T-helper 2 cell treated with Interferon-gamma antibody and Interleukin-4, amounts not matched to agents 5 μg/mL and 100 μg/mL, for 36 hours (primary cell): ENCODE measurements around the gene S100A10.

Source experiments
- DNase-seq: peaks from one replicate; pipeline ENCODE4 v3.0.0; 2021; ENCODE audit warnings: low spot score
- H3K27ac Mint-ChIP-seq: one replicate; pipeline ENCODE4 v1.8.0; 2021; ENCODE audit warnings: mild to moderate bottlenecking, mixed read lengths
- H3K27me3 Mint-ChIP-seq: one replicate; pipeline ENCODE4 v1.8.0; 2021; ENCODE audit warnings: low read depth, mixed read lengths
- H3K36me3 Mint-ChIP-seq: one replicate; pipeline ENCODE4 v1.8.0; 2021; ENCODE audit warnings: low read depth, mixed read lengths
- H3K4me1 Mint-ChIP-seq: one replicate; pipeline ENCODE4 v1.8.0; 2021; ENCODE audit warnings: low read depth, mixed read lengths
- H3K4me3 Mint-ChIP-seq: one replicate; pipeline ENCODE4 v1.8.0; 2022; ENCODE audit warnings: mild to moderate bottlenecking, moderate library complexity, mixed read lengths
- H3K9me3 Mint-ChIP-seq: one replicate; pipeline ENCODE4 v1.8.0; 2021; ENCODE audit warnings: mixed read lengths

Gene S100A10

DNA sequence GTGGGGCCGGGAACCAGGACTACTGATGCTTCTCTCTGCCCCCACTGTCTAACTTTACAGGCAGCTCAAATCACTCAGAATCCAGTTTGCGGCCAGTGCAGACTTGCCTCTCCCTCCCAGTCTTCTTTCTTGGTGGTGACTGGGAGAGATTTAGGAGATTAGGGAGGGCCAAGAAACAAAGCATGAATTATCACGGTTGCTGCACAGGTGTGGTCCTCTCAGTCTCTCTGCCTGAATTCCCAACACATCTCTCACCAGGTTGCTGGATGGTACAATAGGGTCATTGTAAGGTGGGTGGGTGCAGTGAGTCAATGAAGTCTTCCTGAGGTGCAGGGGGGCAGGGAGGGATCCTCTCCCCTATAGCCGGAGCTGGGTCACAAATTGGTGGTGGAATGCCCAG lies 30.6 kb upstream of the S100A10 start:
- Mint-ChIP-seq H3K27me3 (peaks cover 3% of the 10 kb centered on the region), H3K9me3 (peaks cover 5% of the 10 kb centered on the region), H3K36me3 (peaks cover 7% of the 10 kb centered on the region), H3K27ac (no peak overlapping the region), H3K4me1 (peaks cover 7% of the 10 kb centered on the region), H3K4me3 (no peak overlapping the region)
- no peak for DNase-seq

DNA sequence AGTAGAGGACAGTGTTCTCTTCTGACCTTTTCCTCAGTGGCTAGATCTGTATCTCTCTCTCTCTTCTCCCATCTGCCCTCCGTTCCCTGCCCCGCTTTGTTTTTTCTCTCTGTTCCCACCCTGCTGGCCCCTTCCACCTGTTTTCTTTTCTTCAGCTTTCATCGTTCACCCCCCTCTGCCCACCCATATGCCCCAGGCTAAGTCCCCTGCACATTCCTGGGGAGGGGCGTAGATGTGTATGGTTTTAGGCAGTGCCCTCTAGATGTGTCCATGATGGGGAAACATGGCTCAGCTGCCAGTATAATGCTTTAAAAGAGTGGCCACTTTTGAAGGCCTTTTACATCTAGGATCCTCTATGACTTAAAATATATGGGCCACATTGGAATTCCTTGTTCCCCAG lies 29.6 kb upstream of the S100A10 start:
- Mint-ChIP-seq H3K9me3 (no peaks in the 10 kb centered on the region), H3K27me3 (peaks cover 3% of the 10 kb centered on the region), H3K36me3 (no peaks in the 10 kb centered on the region), H3K4me3 (no peak overlapping the region), H3K27ac (no peak overlapping the region), H3K4me1 (peaks cover 2% of the 10 kb centered on the region)
- no peak for DNase-seq

DNA sequence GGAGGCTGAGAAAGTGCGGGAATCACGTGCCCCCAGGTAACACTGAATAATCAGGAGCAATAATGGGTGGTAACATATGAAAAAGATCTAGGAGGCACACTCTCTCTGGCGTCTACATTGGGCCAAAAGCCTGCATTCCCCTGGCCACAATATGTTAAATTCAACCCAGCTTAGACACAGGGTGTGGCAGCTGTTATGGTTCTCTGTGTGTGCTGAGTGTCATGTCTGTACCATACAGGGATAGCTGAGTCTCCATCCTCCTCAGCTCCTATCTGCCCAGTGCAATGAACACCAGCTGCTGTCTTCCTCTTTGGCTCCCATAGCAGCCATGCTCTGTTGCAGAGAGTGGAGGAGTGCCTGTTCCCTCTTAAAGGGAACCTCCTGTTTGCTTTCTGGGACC lies 28.8 kb upstream of the S100A10 start:
- H3K36me3 Mint-ChIP-seq, result no peaks in the 10 kb centered on the region
- no peak overlapping the region for H3K4me3 Mint-ChIP-seq
- H3K4me1 Mint-ChIP-seq, result peaks cover 2% of the 10 kb centered on the region
- peaks cover 5% of the 10 kb centered on the region for H3K27me3 Mint-ChIP-seq
- no peaks in the 10 kb centered on the region for H3K9me3 Mint-ChIP-seq
- no peak for DNase-seq
- H3K27ac Mint-ChIP-seq, result no peak overlapping the region

DNA sequence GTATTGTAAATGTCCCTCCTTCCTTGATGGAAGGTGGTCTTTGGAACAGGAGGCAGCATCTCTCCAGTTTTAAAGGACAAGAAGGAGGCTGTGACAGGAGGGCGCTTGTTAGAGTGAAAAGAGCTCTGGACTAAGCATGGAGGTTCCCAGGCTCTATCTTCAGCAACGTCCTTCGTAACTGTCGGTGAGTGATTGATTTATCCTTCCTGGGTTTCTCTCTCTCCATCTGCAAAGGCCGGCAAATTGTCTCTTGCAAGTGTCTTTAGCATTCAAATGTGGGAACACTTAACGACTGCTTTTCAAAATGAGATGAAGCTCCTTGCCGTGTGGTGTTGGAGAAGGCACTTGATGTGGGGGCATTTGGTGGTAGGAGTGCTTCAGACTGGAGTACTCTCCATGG lies 27.9 kb upstream of the S100A10 start:
- peaks cover 2% of the 10 kb centered on the region for H3K4me1 Mint-ChIP-seq

DNA sequence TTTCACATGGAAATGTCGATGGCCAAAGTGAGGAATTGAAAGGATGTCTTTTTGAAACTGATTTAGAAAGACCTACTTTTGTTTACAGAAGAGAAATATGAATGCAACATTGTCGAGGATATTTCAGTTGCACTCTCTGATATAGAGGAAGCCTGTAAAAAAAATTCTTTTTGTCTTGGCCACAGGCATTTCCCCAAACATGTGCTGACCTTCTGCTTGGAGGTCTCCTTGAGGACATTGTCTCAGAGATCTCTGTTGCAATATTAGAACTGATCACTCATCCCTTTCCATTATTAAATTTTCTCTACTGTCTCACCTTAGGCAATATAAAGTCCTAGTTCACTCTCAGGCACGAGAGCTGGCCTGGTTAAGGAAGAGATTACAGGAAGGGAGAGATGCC lies 27.2 kb upstream of the S100A10 start:
- DNase-seq, result no peak
- Mint-ChIP-seq H3K9me3 (no peaks in the 10 kb centered on the region), H3K27me3 (peaks cover 13% of the 10 kb centered on the region), H3K4me1 (peaks cover 2% of the 10 kb centered on the region), H3K4me3 (no peak overlapping the region), H3K27ac (no peak overlapping the region), H3K36me3 (no peaks in the 10 kb centered on the region)

More for the DNA sequence above, 27.9 kb upstream of the S100A10 start:
- no peaks in the 10 kb centered on the region for H3K36me3 Mint-ChIP-seq
- no peak overlapping the region for H3K27ac Mint-ChIP-seq
- peaks cover 12% of the 10 kb centered on the region for H3K27me3 Mint-ChIP-seq
- no peak for DNase-seq
- H3K4me3 Mint-ChIP-seq, result no peak overlapping the region
- no peaks in the 10 kb centered on the region for H3K9me3 Mint-ChIP-seq

DNA sequence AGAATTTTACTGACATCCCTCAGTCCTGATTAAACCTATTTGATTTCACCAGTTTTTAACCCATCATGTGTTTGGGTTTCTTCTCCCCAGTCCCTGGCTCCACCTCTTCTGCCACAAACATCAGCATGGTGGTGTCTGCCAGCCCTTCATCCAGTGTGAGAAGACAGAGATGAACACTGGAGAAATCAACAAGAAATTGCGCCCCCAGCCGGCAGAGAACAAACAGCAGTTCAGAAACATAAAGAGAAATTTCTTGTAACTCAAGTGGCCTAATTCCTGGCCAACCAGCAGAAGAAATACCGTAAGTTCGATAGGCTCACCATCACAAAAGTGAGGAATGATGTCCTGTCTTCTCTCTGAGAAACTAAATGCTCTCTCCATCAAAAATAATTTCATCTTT lies 24.9 kb upstream of the S100A10 start:
- Mint-ChIP-seq H3K4me3 (no peak overlapping the region), H3K27me3 (peaks cover 27% of the 10 kb centered on the region), H3K9me3 (no peaks in the 10 kb centered on the region), H3K36me3 (no peaks in the 10 kb centered on the region), H3K4me1 (peaks cover 5% of the 10 kb centered on the region), H3K27ac (no peak overlapping the region)
- no peak for DNase-seq

DNA sequence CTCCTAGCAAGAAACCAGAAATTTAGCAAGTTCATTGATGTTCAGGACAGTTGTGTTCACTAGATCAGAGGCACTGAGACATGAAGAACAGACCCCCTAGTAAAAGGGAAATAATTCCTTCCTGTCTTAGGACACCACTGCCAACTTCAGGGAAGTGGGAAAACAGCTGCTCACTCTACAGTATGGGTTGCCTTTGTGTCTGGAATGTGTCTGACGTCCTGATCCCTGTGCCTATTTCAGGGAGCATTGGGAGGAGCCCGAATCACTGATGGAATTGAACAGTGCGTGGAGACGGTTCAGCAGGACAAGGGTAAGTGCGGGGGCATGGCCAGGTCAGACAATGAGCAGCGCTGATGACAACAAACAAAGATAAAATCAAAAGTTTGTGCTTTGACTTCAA lies 22.1 kb upstream of the S100A10 start:
- Mint-ChIP-seq H3K9me3 (no peaks in the 10 kb centered on the region), H3K4me3 (no peak overlapping the region), H3K27ac (no peak overlapping the region), H3K27me3 (peaks cover 30% of the 10 kb centered on the region), H3K36me3 (no peaks in the 10 kb centered on the region), H3K4me1 (peaks cover 7% of the 10 kb centered on the region)
- DNase-seq, result no peak

DNA sequence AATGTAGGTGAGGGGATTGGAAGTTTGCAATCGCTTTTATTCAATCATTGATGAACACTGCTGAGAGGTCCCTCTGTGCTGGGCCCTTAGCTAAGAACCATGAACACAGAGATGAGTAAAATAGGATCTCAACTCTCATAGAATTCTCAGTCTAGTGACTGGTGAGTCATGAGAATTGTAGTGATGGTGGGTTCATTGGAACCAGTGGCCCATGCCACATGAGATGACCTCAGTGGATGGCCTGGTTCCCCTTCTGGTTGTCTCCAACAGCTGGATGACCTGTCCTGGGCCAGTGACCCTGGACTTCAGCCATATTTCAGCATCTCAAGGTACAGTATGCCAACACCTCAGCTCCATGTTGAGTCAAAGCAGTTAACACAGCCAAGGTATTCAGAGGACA lies 21.3 kb upstream of the S100A10 start:
- H3K27ac Mint-ChIP-seq, result no peak overlapping the region
- H3K4me1 Mint-ChIP-seq, result peaks cover 7% of the 10 kb centered on the region
- no peak for DNase-seq
- no peaks in the 10 kb centered on the region for H3K36me3 Mint-ChIP-seq
- H3K4me3 Mint-ChIP-seq, result no peak overlapping the region
- H3K9me3 Mint-ChIP-seq, result no peaks in the 10 kb centered on the region
- peaks cover 27% of the 10 kb centered on the region for H3K27me3 Mint-ChIP-seq

DNA sequence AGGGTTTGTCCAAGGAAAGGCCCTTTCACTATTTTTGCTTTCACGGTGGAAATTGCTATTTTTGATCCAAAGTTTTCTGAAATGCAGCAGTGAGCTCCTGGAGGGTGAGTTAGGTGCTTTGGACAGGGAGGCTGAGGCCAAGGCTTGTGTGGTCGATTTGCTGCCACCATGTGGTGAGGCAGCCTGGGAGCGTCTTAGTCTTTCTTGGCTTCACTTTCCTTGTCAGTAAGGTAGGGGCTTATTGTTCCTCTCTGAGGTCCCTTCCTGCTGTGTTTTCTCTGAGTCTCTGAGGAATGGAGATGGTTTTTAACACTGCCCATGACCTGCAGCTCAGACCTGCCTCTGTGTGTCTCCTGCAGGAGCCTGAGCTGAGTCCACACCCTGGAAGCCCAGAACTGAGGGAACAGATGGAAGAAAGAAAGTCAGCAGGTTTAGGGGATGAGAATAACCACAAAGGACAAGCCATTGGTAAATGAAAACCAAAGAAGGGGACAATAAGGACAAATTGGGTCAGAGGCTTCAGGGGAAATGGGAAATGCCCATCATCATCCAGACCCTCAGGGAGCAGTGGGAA lies 20.1 kb upstream of the S100A10 start:
- Mint-ChIP-seq H3K4me3 (no peak overlapping the region), H3K27me3 (peaks cover 34% of the 10 kb centered on the region), H3K36me3 (no peaks in the 10 kb centered on the region), H3K4me1 (peaks cover 7% of the 10 kb centered on the region), H3K9me3 (no peaks in the 10 kb centered on the region), H3K27ac (no peak overlapping the region)
- peak; percentile 33 for DNase-seq

DNA sequence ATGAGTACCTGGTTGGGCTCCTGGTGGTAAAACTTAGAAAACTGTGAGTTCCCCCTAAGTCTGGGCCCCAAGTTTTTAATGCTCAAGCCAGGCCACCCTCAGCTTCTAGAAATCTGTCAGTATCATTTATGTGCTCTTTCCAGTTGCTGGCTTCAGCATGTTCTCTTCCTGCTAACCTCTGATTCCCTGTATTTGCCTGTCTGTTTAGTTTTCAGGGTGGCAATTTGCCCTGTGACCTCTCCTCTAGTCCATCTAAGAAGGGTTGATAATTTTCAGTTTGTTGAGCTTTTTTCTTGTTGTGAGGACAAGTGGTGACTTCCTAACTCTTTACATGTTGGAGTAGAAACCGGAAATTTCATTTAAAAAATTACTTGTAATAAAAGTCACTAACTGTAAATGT lies 16.0 kb upstream of the S100A10 start:
- H3K4me1 Mint-ChIP-seq, result peaks cover 6% of the 10 kb centered on the region
- H3K9me3 Mint-ChIP-seq, result no peaks in the 10 kb centered on the region
- H3K4me3 Mint-ChIP-seq, result no peak overlapping the region
- no peak overlapping the region for H3K27ac Mint-ChIP-seq
- no peak for DNase-seq
- H3K27me3 Mint-ChIP-seq, result peaks cover 33% of the 10 kb centered on the region
- H3K36me3 Mint-ChIP-seq, result no peaks in the 10 kb centered on the region

DNA sequence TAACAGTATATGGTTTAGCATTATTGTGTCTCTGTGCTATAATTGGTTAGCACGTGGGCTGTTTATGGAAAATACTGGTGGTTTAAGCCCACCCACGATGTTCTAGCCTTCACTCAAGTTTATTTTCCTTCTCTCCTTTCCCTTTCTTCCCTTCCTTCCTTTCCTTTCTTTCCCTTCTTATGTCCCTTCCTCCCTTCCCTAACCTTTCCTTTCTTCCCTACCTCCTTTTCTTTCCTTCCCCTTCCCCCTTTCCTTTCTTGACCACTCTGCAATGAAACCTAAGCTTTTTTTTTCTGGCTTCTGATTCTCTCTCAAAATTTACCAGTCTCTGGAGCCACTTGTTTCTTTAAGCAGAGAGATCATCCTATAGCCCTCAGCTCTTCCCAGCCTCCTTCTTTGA lies 13.4 kb upstream of the S100A10 start:
- no peak overlapping the region for H3K27ac Mint-ChIP-seq
- H3K27me3 Mint-ChIP-seq, result peaks cover 42% of the 10 kb centered on the region

DNA sequence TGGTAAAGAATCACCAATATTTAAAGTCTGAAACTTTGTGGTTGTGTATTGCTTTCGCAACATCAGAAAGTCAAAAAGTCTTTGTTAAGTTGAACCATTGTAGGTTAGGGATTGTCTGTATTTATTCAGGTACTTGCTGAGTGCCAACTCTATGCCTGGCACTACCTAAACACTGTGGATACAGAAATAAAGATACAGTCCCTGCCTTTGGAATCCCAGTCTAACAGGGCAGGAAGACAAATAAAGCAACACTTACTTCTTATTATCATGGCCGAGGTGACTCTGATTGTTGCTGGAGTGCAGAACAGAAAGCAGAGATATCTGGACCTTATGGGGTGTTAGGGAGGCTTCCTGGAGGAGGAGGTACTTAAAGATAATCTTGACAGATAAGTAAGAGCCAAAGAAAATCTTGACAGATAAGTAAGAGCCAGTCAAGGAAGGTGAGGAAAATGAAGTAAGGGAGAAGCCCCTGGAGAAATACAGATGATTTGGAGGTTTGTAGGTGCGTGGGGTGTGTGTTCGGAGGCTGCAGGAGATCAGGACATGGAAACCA lies 11.8 kb upstream of the S100A10 start:
- peaks cover 44% of the 10 kb centered on the region for H3K27me3 Mint-ChIP-seq
- no peak overlapping the region for H3K4me3 Mint-ChIP-seq
- H3K4me1 Mint-ChIP-seq, result peaks cover 18% of the 10 kb centered on the region
- no peak overlapping the region for H3K27ac Mint-ChIP-seq
- no peak for DNase-seq
- H3K36me3 Mint-ChIP-seq, result no peaks in the 10 kb centered on the region
- no peaks in the 10 kb centered on the region for H3K9me3 Mint-ChIP-seq

More for the DNA sequence above, 13.4 kb upstream of the S100A10 start:
- no peak overlapping the region for H3K4me3 Mint-ChIP-seq
- H3K9me3 Mint-ChIP-seq, result no peaks in the 10 kb centered on the region
- no peak for DNase-seq
- H3K36me3 Mint-ChIP-seq, result no peaks in the 10 kb centered on the region
- peaks cover 12% of the 10 kb centered on the region for H3K4me1 Mint-ChIP-seq

DNA sequence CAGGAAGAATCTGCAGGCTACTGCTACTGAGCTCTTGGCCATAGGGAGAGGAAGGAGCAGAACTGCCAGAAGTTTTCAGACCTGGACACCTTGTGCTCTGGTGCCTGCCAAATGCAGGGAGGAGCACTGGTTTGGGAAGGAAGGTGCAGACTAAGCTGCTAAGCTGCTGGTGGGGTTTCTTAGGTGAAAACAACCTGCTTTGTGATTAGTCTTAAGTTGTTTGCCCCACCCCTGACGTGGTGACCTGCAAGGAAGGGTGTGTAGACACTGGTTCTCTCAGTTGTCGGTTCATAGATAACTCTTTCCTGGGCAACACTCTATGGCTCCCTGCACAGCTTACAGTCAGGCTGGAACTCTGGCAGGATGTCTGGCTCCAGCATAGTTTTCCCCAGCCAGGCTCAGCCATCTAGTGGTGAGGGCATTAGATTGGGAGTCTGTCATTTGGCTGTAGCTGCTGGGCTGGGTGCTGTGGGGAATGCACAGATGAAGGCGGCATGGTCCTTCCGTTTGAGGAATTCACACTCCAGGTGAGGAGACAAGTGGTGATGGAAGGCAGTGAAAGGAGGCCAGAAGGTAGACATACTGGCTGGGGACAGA lies 10.3 kb upstream of the S100A10 start:
- peaks cover 18% of the 10 kb centered on the region for H3K4me1 Mint-ChIP-seq
- no peak overlapping the region for H3K4me3 Mint-ChIP-seq

DNA sequence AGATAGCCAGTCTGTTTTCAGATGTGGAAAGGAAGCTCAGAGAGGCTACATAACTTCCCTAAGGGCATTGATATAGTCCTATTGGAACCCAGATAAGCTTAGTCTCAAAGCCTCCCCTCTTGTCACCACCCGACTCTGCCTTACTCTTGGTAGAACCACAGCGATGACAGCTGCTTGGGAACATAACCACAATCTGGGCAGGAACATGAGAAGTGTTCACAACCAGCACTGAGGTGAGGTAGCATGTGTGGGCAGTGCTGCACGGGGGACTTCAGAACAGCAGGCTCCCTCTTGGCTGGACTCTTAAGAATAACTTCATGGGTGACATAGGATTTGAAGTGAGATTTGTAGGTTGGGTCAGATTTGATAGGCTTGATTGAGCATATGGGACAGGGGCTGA lies 9.3 kb upstream of the S100A10 start:
- Mint-ChIP-seq H3K4me3 (no peak overlapping the region), H3K36me3 (no peaks in the 10 kb centered on the region), H3K4me1 (peaks cover 18% of the 10 kb centered on the region), H3K27me3 (peaks cover 42% of the 10 kb centered on the region), H3K9me3 (no peaks in the 10 kb centered on the region), H3K27ac (no peak overlapping the region)
- no peak for DNase-seq

More for the DNA sequence above, 10.3 kb upstream of the S100A10 start:
- H3K36me3 Mint-ChIP-seq, result no peaks in the 10 kb centered on the region
- no peaks in the 10 kb centered on the region for H3K9me3 Mint-ChIP-seq
- no peak overlapping the region for H3K27ac Mint-ChIP-seq
- H3K27me3 Mint-ChIP-seq, result peaks cover 44% of the 10 kb centered on the region
- DNase-seq, result no peak
